ENCODE measurements around the gene LRP2BP.
"Not testable (repeated sequence)": the region's sequence is repeated elsewhere in the genome, so short reads cannot be mapped to it uniquely, and the experiment has no call there.

The LRP2BP gene

DNA sequence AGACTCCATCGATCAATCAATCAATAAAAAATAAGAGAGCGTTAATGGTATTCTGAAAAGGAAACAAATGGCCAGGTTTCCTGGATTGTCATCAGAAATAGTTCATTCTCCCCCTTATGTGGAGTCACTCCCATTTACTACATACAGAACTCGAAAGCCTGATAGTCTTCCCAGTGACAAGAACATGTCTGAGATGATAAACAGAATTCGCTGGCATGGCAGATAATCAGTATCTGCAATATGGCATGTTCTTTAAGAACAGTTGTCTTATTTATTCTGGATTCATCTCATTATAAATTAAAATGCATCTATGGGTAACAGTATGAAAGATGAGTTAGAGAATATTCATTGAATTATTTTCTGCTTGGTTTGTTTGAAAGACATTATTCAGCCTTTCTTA is 61.4 kb downstream of the LRP2BP start:
- ATAC-seq = no peak
- TF ChIP-seq TOX (CRISPR knock-in tag; IDR thresholded peaks at IDR 0.05; ENCODE audit: borderline replicate concordance) = no peak
- no peak for TF ChIP-seq RARB (CRISPR knock-in tag; IDR thresholded peaks at IDR 0.05)
- TF ChIP-seq ZNF565 (CRISPR knock-in tag; conservative IDR thresholded peaks at IDR 0.05; ENCODE audit: low read depth) = no peak
- TF ChIP-seq ZNF70 (CRISPR knock-in tag; IDR thresholded peaks at IDR 0.05) = no peak
- TF ChIP-seq CSDC2 (CRISPR knock-in tag; IDR thresholded peaks at IDR 0.05) = no peak
- TF ChIP-seq, protein P1, sequence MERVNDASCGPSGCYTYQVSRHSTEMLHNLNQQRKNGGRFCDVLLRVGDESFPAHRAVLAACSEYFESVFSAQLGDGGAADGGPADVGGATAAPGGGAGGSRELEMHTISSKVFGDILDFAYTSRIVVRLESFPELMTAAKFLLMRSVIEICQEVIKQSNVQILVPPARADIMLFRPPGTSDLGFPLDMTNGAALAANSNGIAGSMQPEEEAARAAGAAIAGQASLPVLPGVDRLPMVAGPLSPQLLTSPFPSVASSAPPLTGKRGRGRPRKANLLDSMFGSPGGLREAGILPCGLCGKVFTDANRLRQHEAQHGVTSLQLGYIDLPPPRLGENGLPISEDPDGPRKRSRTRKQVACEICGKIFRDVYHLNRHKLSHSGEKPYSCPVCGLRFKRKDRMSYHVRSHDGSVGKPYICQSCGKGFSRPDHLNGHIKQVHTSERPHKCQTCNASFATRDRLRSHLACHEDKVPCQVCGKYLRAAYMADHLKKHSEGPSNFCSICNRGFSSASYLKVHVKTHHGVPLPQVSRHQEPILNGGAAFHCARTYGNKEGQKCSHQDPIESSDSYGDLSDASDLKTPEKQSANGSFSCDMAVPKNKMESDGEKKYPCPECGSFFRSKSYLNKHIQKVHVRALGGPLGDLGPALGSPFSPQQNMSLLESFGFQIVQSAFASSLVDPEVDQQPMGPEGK (CRISPR knock-in tag; IDR thresholded peaks at IDR 0.05; ENCODE audit: borderline replicate concordance) = no peak
- no peak for TF ChIP-seq ARNTL (CRISPR knock-in tag; IDR thresholded peaks at IDR 0.05; ENCODE audit: borderline replicate concordance, low read depth)

- no peak for ATAC-seq
- no peak for TF ChIP-seq TOX (CRISPR knock-in tag; IDR thresholded peaks at IDR 0.05; ENCODE audit: borderline replicate concordance)
- no peak for TF ChIP-seq SNAI2 (CRISPR knock-in tag; IDR thresholded peaks at IDR 0.05)
- no peak for TF ChIP-seq RARB (CRISPR knock-in tag; IDR thresholded peaks at IDR 0.05)
- no peak for TF ChIP-seq ESRRG (CRISPR knock-in tag; IDR thresholded peaks at IDR 0.05)
- TF ChIP-seq OSR1 (CRISPR knock-in tag; IDR thresholded peaks at IDR 0.05) = no peak
- no peak for TF ChIP-seq TSHZ2 (CRISPR knock-in tag; IDR thresholded peaks at IDR 0.05)
- TF ChIP-seq, protein P2, sequence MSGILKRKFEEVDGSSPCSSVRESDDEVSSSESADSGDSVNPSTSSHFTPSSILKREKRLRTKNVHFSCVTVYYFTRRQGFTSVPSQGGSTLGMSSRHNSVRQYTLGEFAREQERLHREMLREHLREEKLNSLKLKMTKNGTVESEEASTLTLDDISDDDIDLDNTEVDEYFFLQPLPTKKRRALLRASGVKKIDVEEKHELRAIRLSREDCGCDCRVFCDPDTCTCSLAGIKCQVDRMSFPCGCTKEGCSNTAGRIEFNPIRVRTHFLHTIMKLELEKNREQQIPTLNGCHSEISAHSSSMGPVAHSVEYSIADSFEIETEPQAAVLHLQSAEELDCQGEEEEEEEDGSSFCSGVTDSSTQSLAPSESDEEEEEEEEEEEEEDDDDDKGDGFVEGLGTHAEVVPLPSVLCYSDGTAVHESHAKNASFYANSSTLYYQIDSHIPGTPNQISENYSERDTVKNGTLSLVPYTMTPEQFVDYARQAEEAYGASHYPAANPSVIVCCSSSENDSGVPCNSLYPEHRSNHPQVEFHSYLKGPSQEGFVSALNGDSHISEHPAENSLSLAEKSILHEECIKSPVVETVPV (CRISPR knock-in tag; IDR thresholded peaks at IDR 0.05) = no peak
- no peak for TF ChIP-seq ARNTL (CRISPR knock-in tag; IDR thresholded peaks at IDR 0.05; ENCODE audit: borderline replicate concordance, low read depth)
- no peak for TF ChIP-seq ZNF565 (CRISPR knock-in tag; conservative IDR thresholded peaks at IDR 0.05; ENCODE audit: low read depth)
- TF ChIP-seq GLIS3 (CRISPR knock-in tag; IDR thresholded peaks at IDR 0.05) = no peak
- no peak for TF ChIP-seq POU6F1 (CRISPR knock-in tag; IDR thresholded peaks at IDR 0.05; ENCODE audit: borderline replicate concordance, low read depth)
- TF ChIP-seq CSDC2 (CRISPR knock-in tag; IDR thresholded peaks at IDR 0.05) = no peak
- no peak for TF ChIP-seq BACH2 (CRISPR knock-in tag; IDR thresholded peaks at IDR 0.05; ENCODE audit: borderline replicate concordance)
- no peak for TF ChIP-seq ZFP30 (CRISPR knock-in tag; IDR thresholded peaks at IDR 0.05)
- TF ChIP-seq, protein P3, sequence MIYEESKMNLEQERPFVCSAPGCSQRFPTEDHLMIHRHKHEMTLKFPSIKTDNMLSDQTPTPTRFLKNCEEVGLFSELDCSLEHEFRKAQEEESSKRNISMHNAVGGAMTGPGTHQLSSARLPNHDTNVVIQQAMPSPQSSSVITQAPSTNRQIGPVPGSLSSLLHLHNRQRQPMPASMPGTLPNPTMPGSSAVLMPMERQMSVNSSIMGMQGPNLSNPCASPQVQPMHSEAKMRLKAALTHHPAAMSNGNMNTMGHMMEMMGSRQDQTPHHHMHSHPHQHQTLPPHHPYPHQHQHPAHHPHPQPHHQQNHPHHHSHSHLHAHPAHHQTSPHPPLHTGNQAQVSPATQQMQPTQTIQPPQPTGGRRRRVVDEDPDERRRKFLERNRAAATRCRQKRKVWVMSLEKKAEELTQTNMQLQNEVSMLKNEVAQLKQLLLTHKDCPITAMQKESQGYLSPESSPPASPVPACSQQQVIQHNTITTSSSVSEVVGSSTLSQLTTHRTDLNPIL (CRISPR knock-in tag; IDR thresholded peaks at IDR 0.05; ENCODE audit: low read depth) = no peak
- TF ChIP-seq TCF4 (CRISPR knock-in tag; IDR thresholded peaks at IDR 0.05; ENCODE audit: borderline replicate concordance) = no peak
- TF ChIP-seq ZFP3 (CRISPR knock-in tag; IDR thresholded peaks at IDR 0.05) = no peak
Observed at GRCh38 chr4:185332575-185333464, 62.9 kb downstream of the LRP2BP start.

- ATAC-seq = not testable (repeated sequence)
Observed at GRCh38 chr4:185329879-185330510, 65.7 kb downstream of the LRP2BP start.
